TTC549 (cell line): ENCODE measurements around the gene CD59.

Experiments used
- FAIRE-seq: peaks from 2 replicates; lab custom pipeline; 2012; peaks lifted over from hg19 to GRCh38; lab: Jason Lieb, UNC

The CD59 gene, protein sequence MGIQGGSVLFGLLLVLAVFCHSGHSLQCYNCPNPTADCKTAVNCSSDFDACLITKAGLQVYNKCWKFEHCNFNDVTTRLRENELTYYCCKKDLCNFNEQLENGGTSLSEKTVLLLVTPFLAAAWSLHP

DNA sequence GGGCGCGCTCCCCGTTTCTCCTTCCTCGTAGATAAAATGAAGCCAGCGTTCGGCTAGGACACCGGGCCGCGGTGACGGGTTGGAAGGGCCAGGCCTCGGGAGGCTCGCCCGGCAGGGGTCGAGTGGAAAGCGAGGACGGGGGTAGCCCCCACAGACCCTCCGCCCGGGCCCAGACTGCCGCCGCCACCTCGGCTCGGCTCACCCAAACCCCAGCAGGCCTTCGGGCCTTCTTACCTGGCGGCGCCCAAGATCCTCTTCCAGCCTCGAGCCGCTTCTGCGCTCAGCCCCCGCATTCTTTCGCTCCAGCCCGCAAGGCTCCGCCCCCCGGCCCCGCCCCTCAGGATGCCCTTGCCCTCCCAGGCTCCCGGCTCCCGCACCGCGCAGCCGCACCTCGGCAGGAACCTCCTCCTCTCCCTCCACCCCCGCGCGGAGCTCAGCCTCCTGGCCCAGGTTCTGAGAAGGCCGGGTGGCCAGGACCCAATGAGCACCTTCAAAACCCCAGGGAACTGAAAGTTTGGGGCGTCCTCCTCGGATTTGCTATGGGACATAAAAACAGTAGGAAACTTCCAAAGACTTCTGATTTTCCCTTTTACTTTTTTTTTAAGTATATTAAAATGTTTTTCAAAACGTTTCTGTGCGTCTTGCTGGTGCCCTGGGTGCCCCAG is at the start of gene CD59:
Gene CD59, minus strand, starts transcription at position 276 of the 665 bp plus-strand sequence. CDS start 13,978 bp downstream, outside the sequence.
- no peak for FAIRE-seq

DNA sequence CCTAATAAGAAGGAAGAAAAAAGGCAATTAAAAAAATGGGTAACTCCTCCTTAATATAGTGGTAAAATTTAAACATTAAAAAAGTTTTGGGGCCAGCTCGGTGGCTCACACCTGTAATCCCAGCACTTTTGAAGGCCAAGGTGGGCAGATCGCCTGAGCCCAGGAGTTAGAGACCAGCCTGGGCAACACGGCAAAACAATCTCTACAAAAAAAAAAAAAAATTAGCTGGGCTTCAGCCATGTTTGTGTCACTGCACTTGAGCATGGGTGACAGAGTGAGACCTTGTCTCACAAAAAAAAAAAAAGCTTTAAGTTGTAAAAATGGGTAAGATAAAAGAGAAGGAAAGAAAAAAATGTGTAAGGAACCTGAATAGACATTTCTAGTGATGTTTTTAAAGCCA is 49.4 kb upstream of the CD59 start:
- no peak for FAIRE-seq

DNA sequence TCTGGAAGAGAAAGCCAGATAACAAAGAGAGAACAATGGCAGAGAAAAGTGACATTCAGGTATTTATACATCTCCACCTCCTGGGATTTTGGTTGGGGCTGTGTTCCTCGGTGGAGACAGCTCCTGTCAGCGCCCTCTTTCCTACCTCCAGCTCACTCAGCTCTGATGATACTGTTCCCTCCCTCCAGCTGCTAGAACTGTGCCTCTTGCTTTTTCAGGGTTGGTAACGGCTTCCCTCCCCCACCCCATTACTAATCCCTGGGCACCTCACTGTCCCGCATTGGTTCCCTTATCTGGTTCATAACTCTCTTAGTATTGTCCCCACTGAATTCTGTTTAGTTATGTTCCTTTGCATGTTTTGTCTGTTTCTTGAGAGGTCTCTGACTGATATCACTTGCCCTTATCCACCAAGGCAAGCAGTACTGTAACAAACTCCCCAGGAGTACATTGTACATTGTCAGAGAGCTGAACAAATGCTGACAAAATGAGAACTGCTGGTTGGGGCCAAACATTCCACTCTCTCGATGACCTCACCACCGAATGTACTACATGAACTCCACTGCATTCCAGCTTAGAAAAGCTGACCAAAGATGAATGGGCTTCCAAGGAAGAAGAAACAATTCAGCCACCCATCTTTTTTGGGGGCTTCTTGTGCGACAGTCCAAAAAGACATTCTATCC is 43.8 kb upstream of the CD59 start:
- no peak for FAIRE-seq

- no peak for FAIRE-seq
Observed at GRCh38 chr11:33778675-33779074, 42.5 kb upstream of the CD59 start.

DNA sequence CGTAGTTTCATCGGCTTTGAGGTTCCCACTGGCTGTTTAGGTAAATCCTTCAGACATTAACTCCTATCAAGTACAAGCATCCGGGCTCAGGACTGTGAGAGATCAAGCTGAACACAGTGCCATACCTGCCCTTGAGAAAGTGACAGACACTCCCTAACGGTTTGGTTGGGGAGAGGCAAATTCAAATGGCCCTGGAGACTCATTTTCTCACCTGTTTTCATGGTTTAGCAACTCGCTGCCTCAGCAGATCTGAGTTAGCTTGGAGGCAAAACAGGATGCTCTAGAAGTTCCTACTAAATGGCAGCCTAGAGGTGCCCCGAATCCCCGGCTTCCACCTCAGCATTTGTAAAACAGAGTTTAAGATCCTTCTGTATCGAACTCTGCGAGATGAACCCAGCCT is 41.7 kb upstream of the CD59 start:
- FAIRE-seq = no peak

- no peak for FAIRE-seq
Observed at GRCh38 chr11:33775832-33776470, 39.7 kb upstream of the CD59 start.

- no peak for FAIRE-seq
Observed at GRCh38 chr11:33775467-33775807, 39.2 kb upstream of the CD59 start.

DNA sequence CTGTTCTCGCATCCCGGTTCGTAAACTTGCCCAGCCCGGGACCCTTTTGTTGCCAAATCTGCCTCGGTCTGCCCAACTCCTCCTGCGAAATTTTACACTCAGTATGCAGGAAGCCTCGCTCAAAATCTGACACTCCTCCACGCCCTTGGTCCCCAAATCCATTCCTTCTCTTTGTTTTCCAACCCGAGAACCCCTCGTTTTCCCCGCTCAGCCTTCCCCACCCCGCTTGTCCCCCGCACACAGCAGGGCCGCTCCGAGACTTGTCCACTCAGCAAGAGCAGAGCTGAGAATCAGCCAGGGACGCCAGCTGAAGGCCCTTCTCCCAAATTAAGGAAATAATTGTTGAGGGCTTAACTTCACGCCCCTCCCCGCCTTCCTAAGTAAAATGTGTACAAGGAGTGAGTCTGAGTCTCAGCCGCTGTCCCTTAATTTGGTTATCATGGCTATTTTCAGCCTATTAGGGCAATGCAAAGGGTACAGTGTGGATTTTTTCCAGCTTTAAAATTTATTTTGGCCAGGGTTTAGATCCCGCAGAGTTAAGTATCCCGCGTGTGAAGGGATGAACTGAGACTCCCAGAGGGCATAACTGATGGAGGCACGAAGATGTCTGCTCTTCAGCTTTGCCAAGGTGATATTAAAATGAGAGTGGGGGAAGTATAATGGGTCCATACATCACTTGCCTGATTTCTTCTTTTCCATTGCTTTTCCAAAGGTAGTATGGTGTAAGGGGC is 38.7 kb upstream of the CD59 start:
- FAIRE-seq = no peak

GRCh38 chr11:33773987-33774735 is 37.9 kb upstream of the CD59 start, which contains the start of gene FBXO3:
FBXO3 (minus strand) TSS chr11:33774520; CDS start chr11:33774497, 23 bp downstream.
- FAIRE-seq = no peak

GRCh38 chr11:33773404-33773986 is 37.3 kb upstream of the CD59 start:
- FAIRE-seq = no peak

GRCh38 chr11:33772870-33773269 is 36.6 kb upstream of the CD59 start:
- FAIRE-seq = no peak

DNA sequence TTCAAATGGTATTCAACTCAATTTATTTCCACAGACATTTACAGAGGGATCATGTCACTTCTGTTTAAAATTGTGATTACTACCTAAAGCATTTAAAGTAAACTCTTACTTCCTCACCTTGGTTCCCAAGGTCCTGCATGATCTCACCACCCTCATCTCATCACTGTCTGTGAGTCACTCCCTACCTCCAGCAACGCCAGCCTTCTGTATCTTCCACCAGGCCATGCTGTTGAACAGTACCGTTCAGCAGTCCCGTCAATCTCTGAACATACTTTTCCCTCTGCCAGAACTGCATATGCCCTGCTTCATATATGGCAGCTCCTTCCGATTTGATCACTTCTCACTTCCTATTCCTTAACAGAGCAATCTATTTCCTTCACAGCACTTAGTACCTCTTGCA is 36.1 kb upstream of the CD59 start:
- no peak for FAIRE-seq

DNA sequence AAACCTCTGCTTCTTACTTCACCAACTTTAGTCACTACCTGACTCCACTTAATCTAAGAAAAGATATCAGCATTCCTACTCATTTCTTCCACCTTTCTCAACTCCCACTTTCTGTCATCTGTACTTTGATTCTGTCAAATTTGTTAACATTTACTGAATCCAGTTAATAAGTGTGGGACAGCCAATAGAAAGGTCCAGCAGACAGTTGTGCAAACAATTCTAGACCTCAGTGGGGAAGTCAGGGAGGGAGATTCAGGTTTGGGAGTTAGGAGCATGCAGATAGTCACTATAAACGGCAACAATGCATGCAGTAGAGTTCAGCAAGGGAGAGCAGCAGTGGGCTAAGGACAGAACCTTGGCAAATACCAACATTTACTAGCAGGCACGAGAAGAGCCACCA is 34.0 kb upstream of the CD59 start:
- FAIRE-seq = no peak

GRCh38 chr11:33769542-33769941 is 33.3 kb upstream of the CD59 start:
- no peak for FAIRE-seq

- no peak for FAIRE-seq
Observed at GRCh38 chr11:33767624-33768023, 31.4 kb upstream of the CD59 start.

DNA sequence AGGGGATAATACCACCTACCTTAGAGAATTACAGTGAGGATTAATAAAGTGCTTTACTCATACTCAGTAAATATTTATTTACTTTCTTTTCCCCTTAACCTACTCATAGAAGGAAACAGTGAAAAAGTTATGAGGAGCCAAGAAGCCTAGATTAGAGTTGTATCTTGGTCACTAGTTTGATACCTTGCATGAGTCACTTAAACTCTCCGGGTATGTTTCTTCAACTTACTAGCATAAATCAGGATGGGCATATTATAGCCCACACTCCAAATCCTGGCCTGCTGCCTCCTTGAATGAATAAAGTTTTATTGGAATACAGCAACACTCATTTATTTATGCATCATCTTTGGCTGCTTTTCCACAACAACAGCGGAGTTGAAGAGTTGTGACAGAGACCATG is 29.9 kb upstream of the CD59 start:
- FAIRE-seq = no peak

DNA sequence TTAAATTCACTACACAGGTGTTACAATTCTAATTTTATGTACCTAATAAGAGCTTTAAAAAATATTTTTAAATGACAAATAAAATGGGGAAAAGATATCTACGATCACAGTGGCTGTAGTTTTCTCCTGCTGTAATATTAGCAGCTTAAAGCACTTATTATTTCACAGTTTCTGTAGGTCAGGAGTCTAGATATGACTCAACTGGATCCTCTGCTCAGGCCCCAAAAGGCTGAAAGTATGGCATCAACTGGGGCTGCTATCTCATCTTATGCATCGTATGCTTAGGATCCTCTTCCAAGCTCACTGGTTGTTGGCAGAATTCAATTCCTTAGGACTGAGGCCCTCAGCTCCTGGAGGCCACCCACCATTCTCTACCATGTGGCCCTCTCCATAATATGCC is 25.2 kb upstream of the CD59 start:
- FAIRE-seq = no peak

DNA sequence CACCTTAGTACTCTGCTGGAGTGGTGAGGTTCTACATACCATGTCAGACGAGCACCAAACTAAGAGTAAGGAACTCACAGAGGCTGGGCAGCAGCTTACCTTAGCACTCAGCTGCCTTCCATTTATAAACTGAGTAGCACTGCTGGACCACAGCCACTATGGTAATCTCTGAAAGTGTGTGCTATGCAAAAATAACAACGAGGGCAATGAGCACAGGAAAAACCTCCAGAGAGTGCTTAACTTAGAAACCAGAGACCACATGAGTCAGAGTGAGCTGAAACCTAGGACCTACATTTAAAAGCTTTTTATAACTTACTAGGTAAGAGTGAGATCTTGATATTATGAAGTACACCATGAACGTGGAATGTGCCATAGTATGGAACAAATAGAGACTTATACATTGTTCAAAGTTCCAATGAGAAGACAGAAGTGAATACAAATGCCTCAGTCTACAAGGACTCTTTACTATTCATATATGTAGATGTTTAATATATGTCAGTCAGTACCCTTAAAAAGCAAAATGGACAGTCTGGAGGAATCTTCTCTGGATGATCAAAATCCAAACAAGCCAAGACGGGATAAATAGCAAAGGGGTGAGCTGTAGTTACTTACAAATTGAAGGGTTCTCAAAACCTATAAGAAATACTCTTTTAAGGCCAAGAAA is 17.2 kb upstream of the CD59 start:
- no peak for FAIRE-seq

DNA sequence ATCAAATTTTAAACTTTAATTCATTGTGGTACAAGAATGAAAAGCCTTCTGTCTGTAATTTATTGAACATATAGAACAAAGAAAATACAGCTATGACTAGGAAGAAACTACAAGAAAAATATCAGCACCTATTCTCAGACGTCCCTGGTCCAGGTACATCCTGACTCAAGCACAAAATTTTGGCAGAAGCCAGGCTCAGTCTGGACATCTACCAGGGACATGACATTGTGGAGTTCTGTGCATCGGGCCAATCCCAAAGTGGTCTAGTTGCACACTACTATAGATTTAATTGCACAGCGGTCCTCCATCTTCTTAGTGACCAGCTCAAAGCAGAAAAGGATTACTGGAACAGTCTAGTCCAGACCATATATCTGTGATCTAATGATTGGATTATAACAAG is 15.7 kb upstream of the CD59 start:
- no peak for FAIRE-seq

DNA sequence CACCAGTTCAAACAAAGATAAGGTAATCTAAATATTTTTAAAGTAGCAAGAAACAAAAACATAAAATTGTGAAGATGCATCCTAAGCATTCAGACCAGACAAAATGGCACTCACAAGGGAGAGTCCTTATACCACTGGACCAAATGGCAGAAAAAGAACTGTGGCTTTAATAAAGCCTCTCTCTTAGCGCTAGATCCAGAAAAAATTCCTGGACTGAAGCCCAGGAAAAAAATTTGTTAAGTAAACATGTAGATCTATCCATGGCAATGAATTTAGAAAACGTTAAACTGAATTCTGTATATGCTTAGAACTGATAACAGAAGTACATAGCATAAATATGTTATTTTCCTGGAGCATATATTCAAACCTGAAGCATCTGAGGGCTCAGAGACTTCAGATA is 11.8 kb upstream of the CD59 start:
- no peak for FAIRE-seq

DNA sequence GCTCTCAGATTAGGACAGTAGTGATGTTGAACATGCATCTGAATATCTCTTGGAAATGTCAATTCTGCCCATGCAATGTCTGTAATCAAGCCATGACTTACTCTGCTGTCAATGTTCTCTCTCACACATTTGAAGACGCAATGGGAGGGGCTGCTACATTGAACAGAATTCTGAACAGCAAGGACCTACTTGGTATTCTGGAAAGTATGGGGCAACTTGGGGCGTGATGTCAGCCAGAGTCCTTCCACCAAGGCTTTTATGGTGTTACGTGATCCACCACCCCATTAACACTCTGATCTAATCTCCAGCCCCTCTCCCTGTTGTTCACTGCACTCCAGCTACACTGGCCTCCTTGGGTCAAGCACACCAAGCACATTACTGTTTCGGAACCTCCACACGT is 7.1 kb upstream of the CD59 start:
- no peak for FAIRE-seq
